Measurements from ENCODE around the gene DMD.

DMD gene

DNA sequence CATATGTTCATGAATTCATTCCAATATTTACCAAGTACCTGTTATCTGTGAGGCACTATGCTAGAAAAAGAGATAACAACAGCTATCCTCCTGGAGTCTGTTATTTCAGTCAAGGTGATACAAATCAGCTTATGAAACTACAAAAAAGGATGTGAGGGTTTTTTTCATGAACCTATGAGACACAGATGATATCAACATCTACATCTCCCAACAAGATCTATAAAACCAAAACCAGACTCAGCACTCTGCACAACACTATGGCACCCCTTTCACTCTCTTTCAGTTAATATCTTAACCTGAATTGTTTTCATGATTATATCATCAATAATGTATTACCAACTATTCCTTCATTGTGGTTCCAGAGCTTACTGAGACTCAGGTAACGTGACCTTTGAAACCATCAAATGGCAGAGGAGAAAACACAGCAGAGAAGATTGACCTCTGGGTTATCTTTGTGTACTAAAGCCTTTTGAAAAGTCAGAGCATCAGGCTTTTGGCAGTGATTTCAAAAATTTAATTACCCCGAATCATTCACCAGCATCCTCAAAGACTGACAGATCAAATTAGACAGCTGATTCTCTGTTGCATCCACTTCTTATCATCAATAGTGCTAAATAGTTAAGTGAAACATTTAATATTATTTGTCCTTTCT, 1894.9 kb downstream of the DMD start:
- DNase-seq = no peak

DNA sequence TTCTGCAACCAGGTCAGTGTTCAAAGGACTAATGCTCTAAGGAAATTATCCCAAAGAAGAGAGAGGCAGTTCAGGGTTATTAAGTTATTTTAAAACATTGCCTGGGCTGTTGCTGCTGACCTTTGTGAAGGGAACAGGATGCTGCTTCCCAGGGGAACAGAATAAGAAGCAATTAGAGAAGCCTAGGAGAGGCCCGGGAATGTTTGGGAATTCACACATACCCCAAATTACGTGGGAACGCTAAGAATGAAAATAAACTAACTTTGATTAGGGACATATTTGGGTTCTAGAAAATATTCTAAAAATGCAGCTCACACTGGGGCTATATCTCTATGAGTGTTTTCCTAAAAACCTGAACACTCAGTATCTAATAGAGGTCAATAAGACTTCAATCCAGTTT, 1896.4 kb downstream of the DMD start:
- DNase-seq = no peak

DNA sequence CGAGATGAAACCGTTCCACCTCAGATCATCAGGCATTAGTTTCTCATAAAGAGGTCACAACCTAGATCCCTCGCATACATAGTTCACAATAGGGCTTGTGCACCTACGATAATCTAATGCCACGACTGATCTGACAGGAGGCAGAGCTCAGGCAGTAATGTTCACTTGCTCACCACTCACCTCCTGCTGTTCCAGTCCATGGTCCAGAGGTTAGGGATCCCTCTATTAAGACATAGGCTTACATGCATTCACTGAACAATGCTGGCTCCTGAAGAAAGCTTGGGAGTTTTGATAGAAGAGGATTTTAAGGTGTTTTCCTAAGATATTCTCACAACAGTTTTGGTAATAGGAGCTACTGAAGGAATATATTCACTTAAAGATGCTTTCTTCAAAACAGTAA, 1903.4 kb downstream of the DMD start:
- DNase-seq = no peak

DNA sequence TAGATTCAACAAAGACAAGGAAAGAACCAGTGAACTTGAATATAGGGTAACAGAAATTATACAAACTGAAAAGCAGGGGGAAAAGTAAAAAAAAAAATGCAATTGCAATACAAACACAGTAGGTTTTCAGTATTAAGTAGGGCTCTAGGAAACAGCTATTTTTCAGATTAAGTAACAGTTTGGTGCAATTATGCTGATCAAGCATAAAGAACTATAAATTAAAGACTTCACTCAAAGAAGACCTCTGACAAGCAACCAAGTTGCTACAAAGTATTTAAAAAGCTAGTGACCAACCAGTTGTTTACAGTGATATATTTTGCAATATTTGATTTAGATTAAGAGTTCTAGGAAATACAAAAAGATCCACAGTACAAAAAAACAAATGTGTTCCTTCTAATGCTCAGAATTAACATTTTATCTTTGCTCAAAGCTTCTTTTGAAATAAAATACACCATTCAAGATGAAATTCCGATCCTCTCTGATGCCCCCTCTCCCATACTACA, 1908.7 kb downstream of the DMD start:
- DNase-seq = no peak

DNA sequence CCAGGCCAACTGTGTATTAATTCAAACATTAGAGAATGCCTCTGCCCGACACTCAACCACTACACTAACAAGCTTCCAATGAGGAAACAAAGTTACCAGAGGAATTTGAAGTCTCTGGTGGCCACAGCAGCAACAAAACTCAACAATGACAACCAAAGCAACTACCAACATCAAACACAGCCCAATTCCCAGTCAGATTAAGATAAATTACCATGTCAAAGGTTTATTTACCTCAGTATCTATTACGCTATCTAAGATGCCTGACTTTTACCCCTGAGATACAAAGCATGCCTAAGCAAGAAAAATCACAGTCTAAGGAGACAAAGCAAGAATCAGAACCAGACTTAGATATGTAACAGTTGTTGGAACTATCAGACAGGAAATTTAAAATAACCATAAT, 1909.4 kb downstream of the DMD start:
- no peak for DNase-seq

DNA sequence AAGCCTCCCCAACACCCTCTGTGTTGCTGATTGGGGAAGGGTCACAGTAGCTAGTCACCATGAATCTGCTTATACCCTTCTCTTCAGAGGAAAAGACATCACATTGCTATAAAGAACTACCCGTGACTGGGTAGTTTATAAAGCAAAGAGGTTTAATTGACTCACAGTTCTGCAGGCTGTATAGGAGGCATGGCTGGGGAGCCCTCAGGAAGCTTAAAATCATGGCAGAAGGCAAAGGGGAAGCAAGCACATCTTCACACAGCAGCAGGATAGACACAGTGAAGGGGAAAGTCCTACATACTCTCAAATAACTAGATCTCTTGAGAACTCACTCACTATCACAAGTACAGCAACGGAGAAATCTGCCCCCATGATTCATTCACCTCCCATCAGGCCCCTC, 1910.1 kb downstream of the DMD start:
- no peak for DNase-seq

DNA sequence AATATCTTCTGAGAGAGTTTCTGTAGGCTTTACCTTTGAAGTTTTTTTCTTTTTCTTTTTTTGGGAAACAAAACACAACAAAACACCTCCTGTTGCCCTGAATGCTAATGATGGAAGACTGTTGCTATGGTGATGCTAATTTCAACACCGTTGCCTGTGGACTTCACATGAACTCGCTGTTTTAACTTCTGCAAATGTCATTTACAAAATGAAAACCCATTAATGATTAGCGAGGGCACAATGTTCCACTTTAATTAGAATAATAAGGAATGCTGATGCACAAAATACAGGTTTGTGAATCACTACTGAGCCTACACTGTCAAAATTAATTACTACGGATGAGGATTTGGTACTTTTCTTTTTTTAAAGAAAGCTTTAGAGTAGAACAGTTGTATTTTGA, 1912.4 kb downstream of the DMD start:
- no peak for DNase-seq

DNA sequence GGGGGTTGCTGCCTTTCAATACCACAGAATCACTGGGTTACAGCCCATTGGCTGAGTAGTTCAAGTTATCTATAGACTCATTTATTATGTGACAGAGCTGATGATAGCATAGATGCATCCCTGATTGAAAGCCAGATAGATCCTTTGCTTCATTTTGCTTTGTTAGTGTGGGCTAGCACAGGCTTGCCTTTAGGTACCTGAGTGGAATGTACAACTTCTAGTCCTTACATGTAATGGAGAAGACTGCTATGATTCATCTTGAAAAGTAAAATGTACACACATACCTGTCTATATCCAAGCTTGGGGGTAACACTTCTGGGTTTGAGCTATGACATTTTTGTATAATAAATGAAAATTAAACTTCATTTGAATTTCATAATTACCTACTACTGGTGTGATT, 1913.5 kb downstream of the DMD start:
- DNase-seq = no peak

DNA sequence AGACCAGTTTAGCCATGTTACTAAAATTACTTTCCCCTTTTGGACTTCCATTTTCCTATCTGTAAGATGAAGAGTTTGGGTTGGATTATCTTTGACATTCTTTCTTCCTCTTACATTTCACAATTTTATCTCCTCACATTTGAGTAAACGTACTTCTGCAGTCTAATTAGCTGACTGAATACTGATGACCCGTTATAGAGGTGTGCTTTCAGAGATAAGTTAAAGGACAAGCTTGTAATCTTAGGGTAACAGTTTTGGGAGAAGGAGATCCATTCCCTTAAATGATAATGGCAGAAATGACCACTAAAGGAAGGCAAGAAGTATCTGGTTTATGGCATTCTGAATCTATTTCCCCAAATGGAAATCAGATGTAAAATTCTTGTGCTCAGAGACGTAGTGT, 1916.9 kb downstream of the DMD start:
- DNase-seq = no peak

DNA sequence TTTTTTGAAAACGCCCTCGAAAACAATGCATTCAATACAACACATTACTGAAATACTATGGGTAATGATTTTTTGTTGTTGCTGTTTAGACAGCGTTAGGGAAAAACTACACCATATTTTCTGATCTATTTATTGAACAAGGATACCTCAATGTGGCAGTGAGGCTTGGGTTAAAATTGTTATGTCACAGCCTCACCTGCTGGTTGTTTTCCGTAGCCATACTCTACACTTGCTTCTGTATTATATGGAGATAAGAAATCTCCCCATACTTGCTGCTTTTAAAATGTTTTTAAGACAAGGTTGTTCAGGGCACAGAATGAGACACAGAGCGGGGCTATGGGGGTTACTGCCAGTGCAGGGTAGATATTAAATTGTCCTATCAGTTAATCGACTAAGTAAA, 1917.9 kb downstream of the DMD start:
- no peak for DNase-seq

DNA sequence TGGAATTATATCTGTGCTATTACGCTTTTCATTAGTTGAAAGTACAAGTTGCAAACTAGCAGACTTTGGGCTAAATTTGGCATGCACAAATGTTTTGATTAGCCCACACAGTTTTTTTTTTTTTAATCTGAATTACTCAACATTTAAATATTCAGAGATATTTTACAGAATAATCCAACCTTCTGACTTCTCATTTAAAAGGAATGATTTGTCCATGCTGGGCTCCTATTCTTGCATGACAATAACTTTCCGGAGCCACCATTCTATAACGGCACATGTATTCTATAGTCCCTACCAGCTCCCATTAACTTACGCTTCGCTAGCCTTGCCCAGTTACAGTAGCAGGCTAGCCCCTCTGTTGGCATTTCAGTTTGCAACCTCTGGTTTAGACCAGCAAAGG, 1920.2 kb downstream of the DMD start:
- DNase-seq = no peak

DNA sequence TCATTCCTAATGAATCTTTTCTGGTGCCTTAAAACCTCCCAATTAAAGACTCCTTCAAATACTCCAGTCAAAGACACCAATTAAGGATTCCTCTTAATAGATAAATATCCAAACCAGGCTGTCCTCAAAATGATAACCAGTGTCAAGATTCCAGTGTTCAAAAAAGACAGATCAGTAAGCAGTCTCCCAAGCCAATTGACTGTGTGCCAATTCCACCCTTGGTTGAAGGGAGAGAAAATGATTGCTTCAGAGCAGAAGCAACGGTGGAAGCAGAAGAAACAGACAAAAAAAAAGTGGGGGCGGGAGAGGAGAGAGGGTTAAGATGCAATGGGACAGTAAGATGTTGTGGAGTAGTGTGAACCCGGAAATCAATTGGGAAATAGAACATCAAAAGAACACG, 1923.5 kb downstream of the DMD start:
- no peak for DNase-seq

DNA sequence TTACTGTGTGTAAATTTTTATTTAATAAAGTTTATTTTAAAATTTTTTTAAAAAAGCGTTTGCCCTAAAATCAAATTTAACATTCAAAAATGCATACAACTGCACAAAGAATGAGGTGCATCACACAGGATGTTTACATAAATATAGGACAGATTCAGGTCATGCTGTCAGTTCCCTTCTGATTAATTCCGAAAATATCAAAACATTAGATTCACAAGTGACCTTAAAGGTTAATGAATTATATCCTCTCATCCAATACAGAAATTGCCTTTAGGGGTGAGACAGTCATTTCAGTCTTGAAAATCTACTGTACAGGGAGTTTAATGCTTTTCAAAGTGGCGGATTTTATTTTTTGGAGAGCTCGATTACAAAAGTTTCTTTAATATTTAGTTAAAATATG, 1930.8 kb downstream of the DMD start:
- DNase-seq = no peak

DNA sequence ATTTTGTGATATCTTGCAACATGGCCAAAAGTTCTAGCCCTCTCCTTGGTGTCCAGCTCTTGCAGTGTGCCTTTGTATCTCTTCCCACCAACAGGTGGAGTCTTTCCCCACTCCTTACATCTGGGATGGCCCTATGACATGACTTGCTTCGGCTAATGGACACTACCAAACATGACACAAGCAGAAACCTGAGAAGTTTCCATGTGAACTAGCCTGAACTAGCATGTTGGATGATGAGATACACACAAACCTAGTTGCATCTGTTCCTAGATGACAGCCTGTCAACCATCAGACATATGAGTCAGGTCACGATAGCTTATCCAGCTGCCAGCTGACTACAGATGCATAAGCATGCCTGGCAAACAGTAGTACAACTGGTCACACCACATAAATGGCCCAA, 1932.0 kb downstream of the DMD start:
- DNase-seq = no peak

DNA sequence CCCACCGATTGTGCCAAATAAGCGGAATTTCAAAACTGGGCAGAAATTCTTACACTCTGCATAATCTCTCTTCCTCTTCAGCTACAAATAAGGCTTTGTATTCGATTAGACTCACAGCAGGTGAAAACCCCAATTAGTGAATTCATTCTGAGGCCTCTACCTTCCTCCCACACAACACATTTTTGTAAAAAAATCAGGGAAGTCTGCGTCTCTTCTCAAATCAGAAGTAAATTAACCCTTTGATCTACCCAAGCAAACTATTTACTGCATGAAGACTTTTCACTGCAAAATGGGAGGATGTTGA, 1938.9 kb downstream of the DMD start:
- no peak for DNase-seq

DNA sequence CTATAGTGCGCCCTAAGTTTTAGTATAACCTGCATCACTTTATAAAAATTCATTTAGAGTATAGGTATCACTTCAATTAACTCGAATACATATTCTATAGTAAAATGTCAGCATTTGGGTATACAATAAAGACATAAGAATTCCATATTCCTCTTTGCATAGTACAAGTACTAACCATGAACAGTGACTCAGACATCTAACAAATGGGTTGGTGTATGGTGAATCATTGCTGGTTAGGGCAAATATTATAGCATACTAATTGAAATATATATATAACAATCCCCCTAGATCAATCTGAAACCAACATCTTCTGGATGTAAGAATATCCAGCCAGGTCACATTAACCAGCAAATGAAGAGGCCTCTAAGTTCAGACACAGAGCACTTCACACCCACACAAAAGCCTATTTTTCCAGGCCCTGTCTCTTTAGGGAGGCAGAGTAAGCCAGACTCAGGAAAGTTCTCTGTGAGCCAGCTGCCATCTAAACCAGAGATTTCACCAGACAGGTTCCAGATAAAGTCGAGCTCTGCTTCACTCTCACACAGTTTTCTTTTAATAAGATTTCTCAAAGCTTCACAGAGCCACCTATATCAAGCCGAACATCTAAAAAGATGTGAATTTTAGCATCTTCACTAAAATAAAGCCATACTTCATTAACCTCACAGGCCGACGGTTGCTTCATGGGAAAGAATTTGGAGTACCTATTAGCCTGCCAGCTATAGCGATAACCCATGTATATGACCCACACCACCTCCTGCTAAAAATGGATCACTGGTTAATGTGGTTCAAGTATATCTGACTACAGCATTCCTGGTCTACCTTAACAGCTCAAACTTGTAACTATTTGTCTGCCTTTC, 1939.5 kb downstream of the DMD start:
- no peak for DNase-seq

DNA sequence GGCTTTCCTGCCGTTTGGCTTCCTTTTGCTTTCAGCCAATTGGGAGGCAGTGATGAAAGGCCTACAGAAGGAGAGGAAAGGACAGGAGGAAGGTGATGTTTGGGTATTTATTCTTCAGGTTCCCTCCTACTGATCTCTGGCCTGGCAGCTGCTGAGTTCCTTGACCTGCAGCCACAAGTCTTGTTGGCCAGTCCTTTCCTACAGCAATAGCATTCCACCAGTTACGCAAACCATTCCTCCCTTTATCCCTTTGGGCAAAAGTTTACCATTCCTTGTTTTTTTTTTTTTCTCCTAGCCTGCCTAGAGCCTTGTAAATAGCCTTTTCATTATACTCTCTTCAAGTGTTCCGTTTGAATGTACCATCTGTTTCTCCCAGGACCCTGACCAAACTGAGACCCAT, 1941.4 kb downstream of the DMD start:
- no peak for DNase-seq

DNA sequence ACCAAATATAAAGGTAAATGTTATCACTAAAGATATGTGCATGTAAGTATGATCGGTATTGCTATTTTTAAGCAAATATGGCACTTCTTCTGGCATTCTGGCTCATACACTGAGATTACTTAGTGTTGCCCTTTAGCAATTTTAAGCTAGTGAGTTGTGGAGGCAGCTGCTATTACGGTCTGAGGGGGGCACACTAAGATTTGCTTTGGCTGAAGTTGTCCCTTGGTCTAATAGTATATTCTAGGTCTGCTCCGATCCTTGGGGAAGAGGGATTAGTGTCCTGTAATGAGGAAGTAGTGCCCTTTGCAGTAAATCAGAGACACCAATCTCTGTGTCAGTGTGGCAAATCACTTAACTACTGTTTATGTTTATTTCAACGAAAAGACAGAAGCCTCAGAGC, 1943.0 kb downstream of the DMD start:
- no peak for DNase-seq

DNA sequence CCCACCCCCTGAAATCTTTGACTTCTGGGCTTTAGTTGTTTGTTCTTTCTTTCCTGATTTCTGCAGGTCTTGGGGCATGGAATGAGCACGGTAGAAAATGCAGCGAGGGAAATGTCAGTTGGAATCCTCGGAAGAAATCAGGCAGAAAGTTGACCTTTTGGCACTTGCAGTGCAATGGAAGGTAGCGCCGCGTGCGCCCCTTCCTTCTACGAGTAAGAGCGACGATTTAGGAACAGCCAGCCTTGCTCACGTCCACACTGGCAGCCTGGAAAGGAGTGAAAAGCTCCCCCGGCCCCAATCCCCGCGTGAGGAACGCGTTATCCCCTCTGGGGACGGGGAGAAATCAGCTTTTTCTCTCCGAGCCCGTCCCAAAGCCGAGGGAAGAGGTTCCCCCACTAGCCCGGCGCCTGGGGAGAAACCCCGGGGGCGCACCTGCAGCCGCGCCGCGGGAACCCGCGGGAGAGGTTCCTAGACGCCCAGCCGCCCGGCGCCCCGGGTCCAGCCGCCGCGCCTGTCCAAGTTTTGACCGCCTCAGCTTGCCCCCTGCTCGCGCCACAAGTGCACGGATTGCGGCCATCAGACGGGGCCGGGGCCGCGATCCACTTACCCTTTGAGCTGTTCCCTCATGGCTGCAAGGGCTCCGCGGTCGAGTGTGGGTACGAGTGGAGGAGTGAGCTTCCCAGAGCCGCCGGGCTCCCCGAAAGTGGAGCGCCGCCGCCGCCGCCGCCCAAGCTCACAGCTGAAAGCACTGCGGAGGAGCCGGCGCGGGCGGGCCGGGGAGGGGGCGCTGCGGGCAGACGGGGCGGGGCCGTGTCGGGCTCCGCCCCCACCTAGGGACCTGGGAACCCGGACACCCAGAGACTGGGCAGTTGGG, 1944.9 kb downstream of the DMD start:
- peak; percentile 7 for DNase-seq

DNA sequence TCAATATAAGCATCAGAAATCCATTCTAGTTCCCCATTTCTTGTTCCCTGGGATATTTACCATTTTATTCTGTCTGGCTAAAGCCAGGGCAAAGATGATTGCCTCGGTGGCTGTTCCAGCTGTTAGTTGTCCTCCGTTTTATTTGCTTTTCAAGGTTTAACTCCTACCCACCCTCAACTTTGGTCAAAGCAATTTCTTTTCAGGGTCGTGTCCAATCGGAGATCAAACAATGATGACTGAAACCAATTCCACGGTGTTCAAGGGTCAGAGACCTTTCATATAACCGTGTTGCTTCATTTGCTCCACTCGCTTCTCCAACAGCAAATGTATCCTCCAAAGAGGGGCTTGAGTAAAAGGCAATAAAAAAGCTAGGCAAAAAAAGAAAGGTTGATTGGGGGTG, 1946.0 kb downstream of the DMD start:
- no peak for DNase-seq

DNA sequence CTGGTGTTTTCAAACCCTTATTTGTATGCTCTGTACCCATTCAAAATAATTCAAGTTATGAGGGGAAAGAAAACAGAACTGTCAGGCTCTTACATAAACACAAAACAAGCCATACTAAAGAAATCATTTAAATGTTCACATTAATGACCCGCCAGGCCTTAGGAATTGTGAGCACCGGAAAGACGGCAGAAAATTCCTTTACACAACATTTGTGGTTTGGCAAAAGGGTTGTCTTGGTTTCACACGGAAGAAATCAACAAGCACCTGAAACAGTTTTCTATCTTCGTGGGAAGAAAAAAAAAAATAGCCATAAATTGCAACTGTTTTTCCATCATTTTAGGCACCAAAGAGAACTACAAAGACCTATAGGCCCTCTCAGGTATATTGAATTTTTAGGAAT, 1951.0 kb downstream of the DMD start:
- DNase-seq = no peak

DNA sequence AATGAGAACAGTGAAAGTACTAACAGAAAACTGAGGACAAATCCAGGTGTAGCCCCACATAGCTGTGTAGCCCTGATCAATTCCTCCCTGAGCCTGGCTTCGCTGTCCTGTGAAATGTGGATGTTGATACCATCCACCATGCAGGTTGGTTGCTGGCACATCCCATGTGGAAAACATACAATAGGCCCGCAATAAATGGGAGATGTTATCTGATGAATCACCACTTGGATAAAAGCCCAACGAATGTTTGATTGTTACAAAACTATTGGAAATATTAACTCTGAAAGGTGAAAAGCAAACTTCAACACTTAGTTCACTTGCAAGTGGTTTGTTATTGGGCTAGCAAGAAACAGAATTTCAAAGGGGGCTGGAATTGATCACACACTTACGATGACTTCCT, 1953.2 kb downstream of the DMD start:
- DNase-seq = no peak

DNA sequence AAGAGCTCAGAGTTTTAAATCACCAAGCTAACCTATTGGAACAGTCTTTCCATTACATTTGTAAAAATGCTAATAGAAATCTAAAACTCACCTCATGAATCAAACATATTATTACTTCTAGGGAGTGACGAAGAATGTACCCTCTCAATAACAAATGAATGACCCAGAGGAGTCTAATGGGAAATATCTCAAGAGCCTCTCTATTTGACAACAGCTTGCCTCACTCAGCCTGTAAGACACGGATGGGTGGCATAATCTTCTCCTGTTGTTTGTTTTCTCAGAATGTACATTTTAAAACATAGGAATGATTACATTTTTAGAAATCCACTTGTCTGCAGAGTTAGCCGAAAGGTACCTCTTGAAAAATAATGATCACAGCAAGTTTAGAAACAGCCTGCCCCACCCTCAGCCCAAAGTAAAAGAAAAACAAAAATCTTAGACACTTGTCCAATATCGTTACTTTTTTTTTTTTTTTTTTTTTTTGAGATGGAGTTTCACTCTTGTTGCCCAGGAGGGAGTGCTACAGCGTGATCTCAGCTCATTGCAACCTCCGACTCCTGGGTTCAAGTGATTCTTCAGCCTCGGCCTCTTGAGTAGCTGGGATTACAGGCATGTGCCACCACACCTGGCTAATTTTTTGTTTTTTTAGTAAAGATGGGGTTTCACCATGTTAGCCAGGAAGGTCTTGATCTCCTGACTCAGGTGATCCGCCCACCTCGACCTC, 1955.9 kb downstream of the DMD start:
- DNase-seq = no peak

Data from CD4-positive, alpha-beta T cell treated with Interferon gamma for 1 hour (primary cell).